CD4-positive, alpha-beta T cell (primary cell): ENCODE data around the gene EFHB. TPM values are rescaled to one million over a fixed set of nuclear protein-coding genes. Genes with fewer than 3 reads are reported as not detected.

ENCODE experiments used
- ATAC-seq: fragments of 200-7000 bp; cut with Tn5 transposase; one replicate; pipeline ENCODE4 v1.10.0; 2022; ENCODE audit warnings: mild to moderate bottlenecking; ENCODE audit not compliant: poor library complexity
- CTCF ChIA-PET: fragments of 350-600 bp; sonication (Branson Sonifier 250); formaldehyde crosslinking; loops from one replicate; lab custom pipeline; 2021; ENCODE audit warnings: antibody characterized with exemption, inconsistent platforms; lab: Charles Lee
- POLR2A ChIA-PET: fragments of 350-600 bp; sonication (Branson Sonifier 250); formaldehyde crosslinking; loops from one replicate; lab custom pipeline; 2021; ENCODE audit warnings: antibody characterized with exemption, inconsistent platforms; lab: Charles Lee
- DNase-seq, 14 experiments: peaks; one replicate each; pipeline ENCODE4 v3.0.0-alpha.2; 2013 to 2020; ENCODE audit warnings: mixed read lengths in 2 of 14
- H3K27ac ChIP-seq, 2 donors: one replicate each; pipeline versions ENCODE4 v1.5.1 to v1.7.0; 2013; ENCODE audit warnings: low read length in 2 of 2, low read depth in 1 of 2, mild to moderate bottlenecking in 1 of 2
- H3K27me3 ChIP-seq, 2 experiments: 1 replicate in 1 of 2; 2 replicates in 1 of 2; pipeline versions ENCODE4 v1.6.1 to v1.7.0; 2013; ENCODE audit warnings: low read length in 2 of 2, control low read depth in 1 of 2, mild to moderate bottlenecking in 1 of 2, moderate library complexity in 1 of 2; ENCODE audit not compliant: insufficient read depth in 2 of 2, control insufficient read depth in 1 of 2
- H3K36me3 ChIP-seq: one replicate; pipeline ENCODE4 v1.6.1; 2013; ENCODE audit warnings: low read length, control low read depth; ENCODE audit not compliant: insufficient read depth
- H3K4me1 ChIP-seq: one replicate; pipeline ENCODE4 v1.6.1; 2013; ENCODE audit warnings: low read length, control low read depth; ENCODE audit not compliant: insufficient read depth
- H3K4me3 ChIP-seq: one replicate; pipeline ENCODE4 v1.5.1; 2013; ENCODE audit warnings: mild to moderate bottlenecking, low read length, moderate library complexity
- H3K9me3 ChIP-seq, 2 experiments: 1 replicate in 1 of 2; 2 replicates in 1 of 2; pipeline versions ENCODE4 v1.6.1 to v1.7.0; 2013; ENCODE audit warnings: low read length in 2 of 2, mild to moderate bottlenecking in 2 of 2, control low read depth in 1 of 2, moderate library complexity in 1 of 2; ENCODE audit not compliant: control insufficient read depth in 1 of 2, insufficient read depth in 1 of 2
- H3K27ac Mint-ChIP-seq: one replicate; pipeline ENCODE4 v1.8.0; 2020; ENCODE audit warnings: mixed read lengths
- H3K27me3 Mint-ChIP-seq: one replicate; pipeline ENCODE4 v1.8.0; 2021; ENCODE audit warnings: mixed read lengths
- H3K36me3 Mint-ChIP-seq: one replicate; pipeline ENCODE4 v1.8.0; 2021; ENCODE audit warnings: low read depth, mixed read lengths
- H3K4me1 Mint-ChIP-seq: one replicate; pipeline ENCODE4 v1.8.0; 2021; ENCODE audit warnings: low read depth, mixed read lengths
- H3K4me3 Mint-ChIP-seq: one replicate; pipeline ENCODE4 v1.8.0; 2020; ENCODE audit warnings: mild to moderate bottlenecking, mixed read lengths
- H3K9me3 Mint-ChIP-seq: one replicate; pipeline ENCODE4 v1.8.0; 2020; ENCODE audit warnings: mixed read lengths
- intact Hi-C, 2 experiments: fragments of 100-400 bp; cut with DNase I in 1 of 2; cut with micrococcal nuclease in 1 of 2; formaldehyde crosslinking; loops; one replicate each; pipeline versions ENCODE4 v1.15.1 to v1.9.0; 2023 to 2025; cut with DNase I, micrococcal nuclease
- total RNA-seq, 174 experiments: library from RNA in 2 of 174; stranded (reverse) in 2 of 174; gene quantifications; one replicate each; pipeline ENCODE4 v1.2.3 and lab custom pipeline; 2021 to 2026
- TF ChIP-seq, protein P1 (sequence below): fragments of 200-600 bp; IDR thresholded peaks from one replicate; pipeline ENCODE4 v1.8.0; 2022; ENCODE audit warnings: antibody characterized with exemption, mild to moderate bottlenecking

Gene EFHB
- total RNA-seq, 2 experiments from 2014 or later, result 0.99 to 1.2 TPM

GRCh38 chr3:19950316-19950715 is 16.3 kb upstream of the EFHB start:
- POLR2A ChIA-PET, result no interaction called here
- H3K27ac ChIP-seq, result no peak overlapping the region
- CTCF ChIA-PET, result no interaction called here
- H3K4me1 Mint-ChIP-seq, result peaks cover 82% of the 10 kb centered on the region
- H3K4me3 ChIP-seq, result no peak overlapping the region
- H3K36me3 Mint-ChIP-seq, result peaks cover 70% of the 10 kb centered on the region
- TF ChIP-seq, protein P1, sequence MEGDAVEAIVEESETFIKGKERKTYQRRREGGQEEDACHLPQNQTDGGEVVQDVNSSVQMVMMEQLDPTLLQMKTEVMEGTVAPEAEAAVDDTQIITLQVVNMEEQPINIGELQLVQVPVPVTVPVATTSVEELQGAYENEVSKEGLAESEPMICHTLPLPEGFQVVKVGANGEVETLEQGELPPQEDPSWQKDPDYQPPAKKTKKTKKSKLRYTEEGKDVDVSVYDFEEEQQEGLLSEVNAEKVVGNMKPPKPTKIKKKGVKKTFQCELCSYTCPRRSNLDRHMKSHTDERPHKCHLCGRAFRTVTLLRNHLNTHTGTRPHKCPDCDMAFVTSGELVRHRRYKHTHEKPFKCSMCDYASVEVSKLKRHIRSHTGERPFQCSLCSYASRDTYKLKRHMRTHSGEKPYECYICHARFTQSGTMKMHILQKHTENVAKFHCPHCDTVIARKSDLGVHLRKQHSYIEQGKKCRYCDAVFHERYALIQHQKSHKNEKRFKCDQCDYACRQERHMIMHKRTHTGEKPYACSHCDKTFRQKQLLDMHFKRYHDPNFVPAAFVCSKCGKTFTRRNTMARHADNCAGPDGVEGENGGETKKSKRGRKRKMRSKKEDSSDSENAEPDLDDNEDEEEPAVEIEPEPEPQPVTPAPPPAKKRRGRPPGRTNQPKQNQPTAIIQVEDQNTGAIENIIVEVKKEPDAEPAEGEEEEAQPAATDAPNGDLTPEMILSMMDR, result no peak
- intact Hi-C loops, result no loop called here
- H3K9me3 ChIP-seq, result no peaks in the 10 kb centered on the region
- no peaks in the 10 kb centered on the region for H3K9me3 Mint-ChIP-seq
- DNase-seq, result no peak
- no peak overlapping the region for H3K4me3 Mint-ChIP-seq
- peaks cover 44% of the 10 kb centered on the region for H3K36me3 ChIP-seq
- H3K27me3 ChIP-seq, result no peaks in the 10 kb centered on the region
- peaks cover 38% of the 10 kb centered on the region for H3K4me1 ChIP-seq
- no peaks in the 10 kb centered on the region for H3K27me3 Mint-ChIP-seq
- no peak for ATAC-seq
- H3K27ac Mint-ChIP-seq, result no peak overlapping the region

DNA sequence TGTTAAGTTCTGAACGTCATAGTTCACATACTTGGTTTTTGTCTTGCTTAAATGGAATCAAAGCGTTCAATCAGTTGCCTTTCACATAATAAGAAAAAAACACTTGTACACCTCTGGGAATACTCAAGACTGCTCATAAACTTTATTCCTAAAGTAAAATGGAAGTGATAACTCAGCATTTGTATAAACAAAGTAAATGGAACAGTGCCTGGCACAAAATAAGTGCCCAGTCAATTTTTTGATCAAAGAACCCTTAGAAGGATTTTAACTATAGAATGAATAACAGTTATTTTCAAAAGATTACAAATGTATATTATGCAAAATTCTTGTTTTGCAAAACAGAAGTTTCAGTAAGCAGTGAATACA is 14.2 kb upstream of the EFHB start:
- Mint-ChIP-seq H3K36me3 (peaks cover 51% of the 10 kb centered on the region), H3K27me3 (no peaks in the 10 kb centered on the region), H3K4me1 (peaks cover 72% of the 10 kb centered on the region), H3K4me3 (peak overlapping the region; percentile 100), H3K9me3 (no peaks in the 10 kb centered on the region), H3K27ac (peak overlapping the region; percentile 97)
- DNase-seq, result no peak
- ChIA-PET POLR2A (interaction anchor here (0.7 to 3.5 kb wide), 9 partner anchors 9 to 238 kb away, joined by 3 to 48 read pairs (median 4); partner anchors contain the start of genes KAT2B and SGO1), CTCF (no interaction called here)
- Histone ChIP-seq H3K4me3 (peak overlapping the region; percentile 97), H3K27ac (peak overlapping the region; percentile 94 to 98), H3K4me1 (peaks cover 34% of the 10 kb centered on the region), H3K27me3 (no peaks in the 10 kb centered on the region), H3K36me3 (peaks cover 23% of the 10 kb centered on the region), H3K9me3 (no peaks in the 10 kb centered on the region)
- TF ChIP-seq, protein P1, result no peak
- ATAC-seq, result no peak
- intact Hi-C loops, result loop anchor here (1.0 to 10.0 kb wide), 3 partner anchors 91 to 803 kb away; partner anchors contain the start of gene KCNH8 (in 1 of the 2)

DNA sequence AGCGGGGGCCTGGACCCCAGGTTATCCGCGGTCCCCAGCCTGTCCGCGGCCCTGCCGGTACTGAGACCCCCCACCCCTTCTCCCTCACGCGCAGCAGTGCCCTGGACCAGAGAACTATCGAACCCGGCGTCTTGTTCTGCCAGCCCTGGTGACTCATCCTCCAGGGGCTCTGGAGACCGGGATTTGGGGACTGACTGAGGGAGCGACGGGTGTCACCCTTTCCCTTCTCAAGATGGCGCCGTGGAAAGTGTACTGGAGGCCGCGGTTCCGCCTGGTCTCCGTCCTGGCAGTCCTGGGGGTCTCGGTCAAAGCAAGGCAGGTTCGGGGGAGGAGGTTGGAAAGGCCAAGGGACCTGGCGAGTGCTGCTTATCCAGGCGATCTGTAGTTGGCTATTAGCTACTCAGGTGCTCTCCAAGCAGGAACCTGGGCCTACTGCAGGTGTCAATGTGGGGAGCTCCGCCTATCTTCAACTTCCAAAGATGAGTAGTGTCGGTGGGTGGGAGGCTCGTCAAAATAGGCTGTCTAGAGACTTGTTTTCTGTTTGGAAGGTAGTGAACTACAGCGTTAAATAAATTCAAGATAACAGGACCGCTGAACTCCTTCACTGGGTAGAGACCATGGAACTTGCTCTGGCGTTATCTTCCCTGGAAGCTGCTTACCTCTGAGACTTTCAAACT is 13.7 kb upstream of the EFHB start:
- Histone ChIP-seq H3K36me3 (peaks cover 18% of the 10 kb centered on the region), H3K9me3 (no peaks in the 10 kb centered on the region), H3K4me1 (peaks cover 34% of the 10 kb centered on the region), H3K4me3 (peak overlapping the region; percentile 97), H3K27ac (peak overlapping the region; percentile 94 to 98), H3K27me3 (no peaks in the 10 kb centered on the region)
- ChIA-PET CTCF (no interaction called here), POLR2A (interaction anchor here (0.7 to 3.5 kb wide), 8 partner anchors 10 to 239 kb away, joined by 3 to 48 read pairs (median 4); partner anchors contain the start of genes KAT2B and SGO1)
- intact Hi-C loops, result loop anchor here (1.0 to 10.0 kb wide), 6 partner anchors 92 to 803 kb away; partner anchors contain the start of genes SGO1 (in 2 of the 2), KAT2B (in 1 of the 2) and KCNH8 (in 1 of the 2)
- peak overlapping the region; percentile 97 for H3K27ac Mint-ChIP-seq
- TF ChIP-seq, protein P1, result no peak
- peaks cover 67% of the 10 kb centered on the region for H3K4me1 Mint-ChIP-seq
- H3K4me3 Mint-ChIP-seq, result peak overlapping the region; percentile 100
- peak; percentile 13 to 72 (median 42) for DNase-seq
- H3K36me3 Mint-ChIP-seq, result peaks cover 46% of the 10 kb centered on the region
- no peaks in the 10 kb centered on the region for H3K27me3 Mint-ChIP-seq
- no peaks in the 10 kb centered on the region for H3K9me3 Mint-ChIP-seq
- ATAC-seq, result peak; percentile 47
